T-helper 2 cell treated with Interferon-gamma antibody and Interleukin-4, amounts not matched to agents 100 ng/mL and 5 ng/mL, for 36 hours (primary cell): ENCODE data around the gene ERCC6L2. TPM values are rescaled to one million over a fixed set of nuclear protein-coding genes. Genes with fewer than 3 reads are reported as not detected.

ENCODE experiments used
- intact Hi-C: fragments of 100-400 bp; cut with micrococcal nuclease; formaldehyde crosslinking; loops from one replicate; pipeline ENCODE4 v1.15.1; 2023
- total RNA-seq: library from RNA; stranded (reverse); gene quantifications from 2 replicates; pipeline ENCODE4 v1.2.3, GENCODE V29; 2022

Gene ERCC6L2
- total RNA-seq, 1 donor from 2014 or later, result 32.3 TPM

DNA sequence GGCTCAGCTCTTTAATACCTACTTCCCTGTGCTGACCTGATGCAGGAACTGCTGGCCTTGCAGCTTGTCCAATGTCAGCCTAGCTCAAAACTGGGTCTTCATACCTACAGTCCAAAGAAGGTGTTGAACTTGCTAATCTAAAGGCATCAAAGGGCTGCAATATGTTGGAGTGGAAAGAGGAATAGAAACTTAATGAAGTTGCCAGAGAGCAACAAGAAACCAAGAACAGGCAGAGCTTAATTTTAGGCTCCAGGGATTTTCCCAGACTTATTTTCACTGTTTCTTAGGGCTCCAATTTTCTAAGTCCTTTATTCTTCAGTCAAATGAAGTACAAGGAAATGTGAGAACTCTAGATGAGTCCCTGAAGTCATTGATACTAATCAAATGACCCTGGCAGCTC lies 17.6 kb upstream of the ERCC6L2 start:
- intact Hi-C loops, result loop anchor here (5.0 kb wide), 1 partner anchor 204 kb away; no protein-coding TSS in a partner anchor

DNA sequence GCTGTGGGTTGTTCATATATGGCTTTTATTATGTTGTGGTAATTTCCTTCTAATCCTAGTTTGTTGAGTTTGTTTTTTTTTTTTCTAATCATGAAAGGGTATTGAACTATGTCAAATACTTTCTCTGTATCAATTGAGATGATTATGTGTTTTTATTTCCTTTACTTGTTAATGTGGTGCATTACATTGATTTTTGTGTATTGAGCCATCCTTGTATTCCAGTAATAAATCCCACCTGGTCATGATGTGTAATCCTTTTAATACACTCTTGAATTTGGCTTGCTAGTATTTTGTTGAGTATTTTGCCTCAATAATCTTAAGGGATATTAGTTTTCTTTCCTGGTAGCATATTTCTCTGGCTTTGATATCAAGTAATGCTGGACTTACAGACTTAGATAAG lies 13.1 kb upstream of the ERCC6L2 start:
- intact Hi-C loops, result no loop called here

DNA sequence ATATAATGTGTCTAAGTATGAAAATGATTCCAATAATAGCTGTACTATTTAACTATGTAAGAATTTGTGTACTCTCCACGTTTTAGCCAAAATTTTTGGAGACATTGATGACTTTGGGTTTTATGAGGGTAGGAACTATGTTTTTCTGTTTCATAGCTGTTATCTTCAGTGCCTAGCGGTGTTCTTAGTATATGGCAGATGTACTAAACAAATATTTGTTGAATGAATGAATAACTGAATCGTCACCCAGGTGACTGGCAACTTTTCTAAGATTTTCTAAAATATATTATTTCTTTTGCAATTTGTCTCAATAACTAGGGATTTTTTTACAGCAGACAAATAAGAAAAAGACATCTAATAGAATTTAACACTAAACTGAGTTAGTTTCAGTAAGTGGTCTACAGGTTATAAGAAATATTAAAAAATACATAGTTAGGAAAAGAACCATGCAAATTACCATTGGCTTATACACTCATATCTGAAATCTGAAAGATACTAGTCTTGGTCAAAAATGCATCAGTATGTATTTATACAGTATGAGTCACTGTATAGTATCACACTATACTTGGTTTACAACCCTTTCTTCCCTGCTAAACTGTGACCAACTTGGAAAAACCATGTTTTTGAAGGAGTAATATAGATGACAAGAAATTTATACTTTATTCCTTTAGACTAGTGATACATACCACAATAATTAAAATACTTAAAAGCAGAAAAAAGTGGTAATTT lies 10.5 kb upstream of the ERCC6L2 start:
- intact Hi-C loops, result no loop called here

DNA sequence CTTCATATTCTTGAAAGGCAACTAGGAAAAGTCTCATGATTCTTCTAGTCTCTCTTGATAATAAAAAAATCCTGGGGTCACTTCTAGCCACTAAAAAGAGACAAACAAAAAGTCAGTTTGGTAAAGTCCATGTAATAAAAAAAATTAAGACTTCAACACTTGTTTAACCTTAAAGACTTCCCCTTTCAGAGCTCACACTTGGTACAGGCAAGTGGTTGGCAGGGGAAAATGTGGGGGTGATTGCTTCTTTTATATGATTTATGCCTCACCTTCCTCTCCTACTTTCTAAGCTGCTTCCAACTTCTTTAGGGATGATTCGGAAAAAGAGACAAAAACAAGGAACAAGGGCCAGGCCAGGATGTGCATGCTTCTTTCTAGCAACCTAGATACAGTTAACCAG lies 5.1 kb upstream of the ERCC6L2 start:
- intact Hi-C loops, result no loop called here

DNA sequence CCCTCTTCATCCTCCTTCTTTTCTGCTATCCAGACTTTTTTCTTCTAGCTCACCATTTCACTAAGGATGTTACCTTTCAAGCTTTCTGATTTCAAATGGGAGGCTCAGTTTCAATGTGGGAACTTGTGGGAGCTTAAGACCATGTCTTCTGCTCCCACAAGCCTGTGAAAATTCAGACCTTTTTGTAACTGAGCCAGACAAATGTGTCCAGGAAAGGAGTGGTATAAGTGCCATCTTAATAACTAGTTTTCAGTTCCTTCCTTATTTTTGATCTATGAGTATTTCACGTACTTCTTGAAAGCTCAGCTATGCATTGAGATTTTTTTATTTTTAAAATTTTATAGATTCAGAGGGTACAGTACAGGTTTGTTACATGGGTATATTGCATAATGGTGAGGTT lies 4.6 kb upstream of the ERCC6L2 start:
- intact Hi-C loops, result no loop called here

DNA sequence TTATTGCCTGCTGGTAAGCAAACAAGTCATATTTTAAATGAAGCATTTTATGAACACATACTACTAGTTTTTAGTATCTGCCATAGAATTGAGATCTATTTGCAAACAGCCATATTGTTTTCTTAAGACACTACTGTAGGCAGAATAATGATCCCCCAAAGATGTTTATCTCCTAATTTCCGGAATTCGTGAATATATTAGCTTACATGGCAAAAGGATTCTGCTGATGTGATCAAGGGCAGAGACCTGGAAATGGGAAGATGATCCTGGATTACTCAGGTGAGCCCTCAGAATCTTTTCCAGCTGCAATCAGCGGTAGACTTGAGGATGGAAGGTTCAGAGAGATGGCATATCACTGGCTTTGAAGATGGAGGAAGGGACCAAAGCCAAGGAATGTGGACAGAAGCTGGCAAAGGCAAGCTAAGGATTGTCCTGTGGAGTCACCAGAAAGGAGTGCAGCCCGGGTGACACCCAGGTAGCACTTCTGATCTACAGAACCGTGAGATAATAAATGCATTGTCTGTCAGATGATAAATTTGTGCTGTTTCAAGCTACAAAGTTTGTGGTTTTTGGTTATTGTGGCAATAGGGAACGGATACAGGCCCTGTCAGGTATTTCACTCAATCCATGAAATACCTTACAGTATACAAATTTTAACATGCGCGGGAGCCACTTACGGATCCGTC lies 1.0 kb upstream of the ERCC6L2 start:
- intact Hi-C loops, result loop anchor here (2.0 kb wide), 1 partner anchor 344 kb away; no protein-coding TSS in a partner anchor

DNA sequence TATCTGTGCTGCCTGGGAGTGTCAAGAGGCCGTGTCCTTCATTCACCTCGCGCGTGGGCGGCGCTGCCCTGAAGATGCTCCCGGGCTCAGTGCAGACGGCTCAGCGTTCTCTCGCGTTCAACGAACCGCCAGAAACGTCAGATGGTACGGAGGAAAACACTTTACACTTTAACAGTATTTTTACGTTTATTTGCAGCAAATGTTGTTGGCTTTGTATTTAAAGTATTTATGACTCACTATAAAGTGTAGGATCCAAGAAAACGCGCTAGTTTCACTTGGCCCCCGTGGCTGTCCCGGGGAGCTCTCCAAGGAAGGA lies 544 bp upstream of the ERCC6L2 start:
- intact Hi-C loops, result loop anchor here (1.0 to 5.0 kb wide), 4 partner anchors 23 to 344 kb away; no protein-coding TSS in a partner anchor

DNA sequence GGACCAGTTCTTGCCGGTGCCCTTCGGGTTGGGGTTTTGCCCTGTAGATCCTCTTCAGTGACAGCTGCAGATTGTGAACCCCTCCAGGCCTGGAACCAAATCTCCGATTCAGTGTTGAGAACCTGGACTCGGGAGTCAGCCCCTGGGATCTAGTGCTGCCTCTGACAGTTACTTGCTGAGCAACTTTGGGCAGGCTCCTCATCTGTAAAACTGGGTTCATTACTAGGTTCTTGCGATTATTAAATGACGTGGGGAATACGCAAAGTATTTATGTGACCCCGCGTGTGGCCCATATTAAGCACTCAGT lies 600 bp downstream of the ERCC6L2 start:
- intact Hi-C loops, result loop anchor here (1.0 to 5.0 kb wide), 5 partner anchors 133 to 542 kb away; partner anchors contain the start of gene ZNF367

DNA sequence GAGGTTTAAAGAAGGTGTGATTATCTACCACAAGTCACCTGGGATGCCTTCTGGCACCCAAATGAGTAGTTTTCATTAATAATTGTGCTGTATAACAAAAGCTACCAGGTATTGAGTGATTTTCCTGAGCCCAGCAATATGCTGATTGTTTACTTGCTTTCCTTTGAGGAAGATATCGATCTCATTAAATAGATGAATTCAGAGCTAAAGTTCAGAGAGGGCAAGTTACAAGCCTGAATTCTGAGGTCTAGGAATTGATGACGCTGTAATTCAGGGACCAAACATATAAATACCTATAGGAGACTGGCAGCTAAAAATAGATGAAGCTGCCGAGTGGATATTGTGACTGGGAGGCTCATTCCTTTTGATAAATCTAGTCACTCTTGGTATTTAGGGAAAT lies 1.1 kb downstream of the ERCC6L2 start:
- intact Hi-C loops, result loop anchor here (1.0 to 5.0 kb wide), 5 partner anchors 133 to 542 kb away; partner anchors contain the start of gene ZNF367

DNA sequence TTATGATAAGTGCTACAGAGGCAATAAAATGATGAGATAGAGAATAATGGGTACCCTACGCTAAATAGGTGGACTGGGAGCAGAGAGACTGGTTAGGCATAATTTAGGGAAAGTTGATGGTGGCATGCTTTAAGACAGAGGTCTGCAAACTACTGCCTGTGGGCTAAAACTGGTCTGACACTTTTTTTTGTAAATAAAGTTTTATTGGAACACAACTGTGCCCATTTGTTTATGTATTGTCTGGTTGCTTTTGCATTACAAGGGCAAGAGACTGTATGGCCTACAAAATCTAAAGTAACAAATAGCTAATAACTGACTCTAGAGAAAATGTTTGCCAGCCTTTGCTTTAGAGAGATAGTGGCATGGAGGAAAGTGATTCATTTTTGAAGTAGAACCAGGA lies 2.5 kb downstream of the ERCC6L2 start:
- intact Hi-C loops, result loop anchor here (5.0 kb wide), 1 partner anchor 274 kb away; no protein-coding TSS in a partner anchor

DNA sequence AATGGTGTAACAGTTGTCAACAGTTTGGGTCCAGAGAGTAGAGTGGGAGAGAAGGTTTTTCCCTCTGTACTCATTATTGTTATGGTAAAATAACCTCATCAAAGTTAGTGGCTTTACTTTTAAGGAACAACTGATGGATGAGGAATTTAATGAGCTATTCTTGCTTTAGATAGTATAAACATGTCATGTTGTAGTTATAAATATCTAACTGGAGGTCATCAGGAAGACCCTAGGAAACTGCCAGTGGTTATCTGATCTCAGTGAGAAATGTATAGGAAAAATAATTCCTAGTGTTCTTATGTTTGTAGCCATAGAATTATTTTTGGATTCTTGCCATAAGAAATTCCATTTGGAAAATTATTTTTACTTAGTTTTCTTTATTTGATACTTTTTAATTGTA lies 4.1 kb downstream of the ERCC6L2 start:
- intact Hi-C loops, result loop anchor here (5.0 kb wide), 1 partner anchor 273 kb away; no protein-coding TSS in a partner anchor

DNA sequence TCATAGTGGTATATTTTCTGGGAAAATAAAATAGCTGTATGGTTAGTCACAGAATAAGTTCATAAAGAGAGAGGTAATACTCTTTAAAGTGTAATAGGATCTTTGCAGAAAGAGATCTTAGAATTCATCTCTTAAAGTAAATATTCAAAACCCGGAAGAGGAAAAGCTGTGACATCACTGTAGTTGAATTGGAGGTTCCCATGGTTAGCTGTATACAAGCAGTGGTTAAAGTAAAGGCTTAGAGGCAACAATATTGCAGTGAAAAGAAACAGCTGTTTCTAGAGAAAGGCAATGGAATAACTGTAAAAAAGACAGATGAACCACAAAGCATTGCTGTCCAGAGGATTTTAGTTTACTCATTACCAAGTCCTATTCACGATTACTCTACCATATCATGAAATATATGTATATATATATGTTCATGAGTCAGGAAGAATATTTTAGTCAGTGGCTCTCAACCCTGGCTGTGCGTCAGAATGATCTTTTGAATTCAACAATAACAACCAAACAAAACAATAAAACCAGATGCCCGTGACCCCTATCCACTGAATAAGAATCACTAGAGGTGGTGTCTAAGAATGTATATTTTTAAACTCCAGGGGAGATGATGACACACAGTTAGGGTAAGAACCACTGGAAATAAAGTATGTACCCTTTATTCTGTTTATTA lies 4.7 kb downstream of the ERCC6L2 start:
- intact Hi-C loops, result no loop called here

DNA sequence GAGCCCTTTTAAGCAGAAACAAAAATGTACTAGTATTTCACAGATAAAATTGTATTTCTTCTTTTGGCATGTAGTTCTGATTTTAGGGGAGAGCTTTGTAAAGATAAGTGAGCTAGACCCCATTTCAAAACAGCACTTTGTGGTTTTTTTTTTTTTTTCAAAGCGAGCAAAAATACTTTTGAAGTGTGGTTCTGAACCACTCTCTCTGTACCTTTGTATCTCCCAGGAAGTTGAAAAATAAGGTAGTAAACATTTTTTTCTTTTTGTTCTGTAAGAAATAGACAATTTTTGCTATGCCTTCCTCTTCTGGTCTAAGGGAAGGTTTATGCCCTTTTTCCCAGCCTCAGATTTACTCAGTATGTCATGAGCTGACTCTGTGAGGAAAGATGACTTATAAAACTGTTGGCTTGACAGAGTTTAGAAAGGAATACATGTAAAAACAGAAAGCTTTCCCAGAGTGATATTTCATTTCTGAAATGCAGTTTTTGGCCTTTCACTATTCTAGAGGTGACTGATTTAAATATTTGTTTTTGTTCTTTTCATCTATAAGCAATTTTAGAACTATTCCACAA lies 12.5 kb downstream of the ERCC6L2 start:
- intact Hi-C loops, result no loop called here

DNA sequence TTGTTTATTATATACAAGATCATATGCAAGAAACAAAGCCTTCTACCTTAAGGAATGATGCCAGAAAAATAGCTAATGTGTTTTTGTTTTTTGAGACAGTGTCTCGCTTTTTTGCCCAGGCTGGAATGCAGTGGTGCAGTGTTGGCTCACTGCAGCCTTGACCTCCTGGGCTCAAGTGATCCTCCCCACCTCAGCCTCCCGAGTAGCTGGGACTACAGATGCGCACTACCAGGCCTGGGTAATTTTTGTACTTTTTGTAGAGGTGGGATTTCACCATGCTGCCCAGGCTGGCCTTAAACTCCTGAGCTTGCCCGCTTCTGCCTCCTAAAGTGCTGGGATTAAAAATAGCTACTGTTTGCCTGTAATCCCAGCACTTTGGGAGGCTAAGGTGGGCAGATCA lies 15.1 kb downstream of the ERCC6L2 start:
- intact Hi-C loops, result no loop called here

DNA sequence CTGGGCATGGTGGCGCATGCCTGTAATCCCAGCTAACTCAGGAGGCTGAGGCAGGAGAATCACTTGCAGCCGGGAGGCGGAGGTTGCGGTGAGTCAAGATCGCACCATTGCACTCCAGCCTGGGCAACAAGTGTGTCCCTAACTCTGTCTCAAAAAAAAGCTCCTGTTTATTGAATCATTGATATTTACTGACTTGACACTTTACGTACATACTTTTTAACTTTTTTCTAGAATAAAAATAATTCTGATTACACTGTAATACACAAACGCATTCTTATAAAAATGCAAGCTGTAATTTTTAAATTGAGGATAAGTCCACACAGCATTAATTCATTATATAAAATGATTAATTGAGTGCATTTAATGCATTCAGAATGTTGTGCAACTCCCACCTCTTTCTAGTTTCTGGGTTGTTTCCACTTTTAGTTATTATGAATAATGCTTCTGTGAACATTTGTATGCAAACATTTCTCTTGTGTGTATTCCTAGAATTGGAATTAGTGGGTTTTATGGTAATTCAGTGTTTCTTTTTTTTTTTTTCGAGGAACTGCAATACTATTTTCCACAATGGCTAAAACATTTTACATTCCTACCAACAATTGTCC lies 15.7 kb downstream of the ERCC6L2 start:
- intact Hi-C loops, result no loop called here

DNA sequence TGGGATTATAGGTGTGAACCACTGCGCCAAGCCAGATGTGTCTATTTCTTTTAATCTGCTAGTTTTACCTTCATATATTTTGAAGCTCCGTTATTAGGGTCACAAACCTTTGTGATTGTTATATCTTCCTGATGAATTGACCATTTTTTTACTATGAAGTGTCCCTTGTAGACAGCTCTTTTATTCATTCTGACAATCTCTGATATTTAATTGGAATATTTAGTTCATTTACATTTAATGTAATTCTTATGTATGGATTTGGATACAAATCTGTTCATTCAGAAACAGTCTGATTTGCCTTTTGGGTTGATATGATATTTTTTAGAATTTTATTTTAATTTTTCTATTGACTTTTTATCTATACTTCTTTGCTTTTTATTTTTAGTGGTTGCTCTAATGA lies 17.2 kb downstream of the ERCC6L2 start:
- intact Hi-C loops, result no loop called here

DNA sequence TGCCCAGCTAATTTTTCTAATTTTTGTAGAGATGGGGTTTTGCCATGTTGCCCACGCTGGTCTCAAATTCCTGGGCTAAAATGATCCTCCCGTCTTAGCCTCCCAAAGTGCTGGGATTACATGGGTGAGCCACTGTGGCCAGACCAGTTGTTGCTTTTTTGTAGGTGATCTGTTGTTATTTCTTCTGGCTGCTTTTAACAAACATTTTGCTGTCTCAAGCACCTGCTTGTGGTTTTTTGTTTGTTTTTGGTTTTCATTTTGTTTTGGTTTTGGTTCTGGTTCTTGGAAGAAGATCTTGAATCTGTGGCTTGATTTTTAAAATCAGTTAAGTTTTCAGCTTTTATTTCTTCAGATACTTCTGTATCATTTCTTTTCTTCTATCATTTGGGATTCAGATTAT lies 21.1 kb downstream of the ERCC6L2 start:
- intact Hi-C loops, result no loop called here

DNA sequence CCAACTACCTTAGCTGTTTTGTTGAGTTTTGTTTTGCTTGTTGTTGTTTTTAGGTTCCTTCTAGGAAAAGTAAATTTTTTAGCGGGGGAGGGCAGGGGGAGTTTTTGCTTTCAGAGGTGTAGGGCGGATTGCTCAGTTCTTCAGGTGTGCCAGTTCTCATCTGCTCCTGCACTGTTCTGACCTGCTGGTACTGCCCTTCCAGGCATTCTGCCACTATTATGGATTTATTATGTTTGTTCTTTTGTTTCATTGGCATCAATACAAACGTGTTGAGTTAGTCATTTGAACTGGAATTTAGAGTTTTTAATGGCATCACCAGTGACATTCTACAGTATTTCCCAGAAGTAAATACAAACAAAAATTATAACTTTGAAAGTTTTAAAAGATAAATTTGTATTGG lies 26.0 kb downstream of the ERCC6L2 start:
- intact Hi-C loops, result no loop called here

DNA sequence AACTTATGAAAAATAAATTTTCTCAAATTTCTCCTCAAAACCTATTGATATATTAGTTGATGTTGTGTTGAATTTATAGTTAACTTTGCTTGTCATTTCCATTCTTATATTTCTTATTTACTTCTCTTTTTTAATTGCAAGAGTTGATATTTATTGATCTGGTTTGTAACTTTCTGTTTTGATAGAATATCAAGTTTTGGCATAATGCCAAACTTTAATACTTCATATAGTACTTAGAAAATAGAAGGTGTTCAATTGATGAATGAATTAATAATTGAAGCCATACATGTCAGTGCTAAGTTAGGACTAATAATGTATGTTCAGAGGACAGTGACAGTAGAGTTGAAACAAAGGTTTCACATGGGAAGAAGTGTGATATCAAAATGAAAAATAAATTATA lies 27.9 kb downstream of the ERCC6L2 start:
- intact Hi-C loops, result no loop called here

DNA sequence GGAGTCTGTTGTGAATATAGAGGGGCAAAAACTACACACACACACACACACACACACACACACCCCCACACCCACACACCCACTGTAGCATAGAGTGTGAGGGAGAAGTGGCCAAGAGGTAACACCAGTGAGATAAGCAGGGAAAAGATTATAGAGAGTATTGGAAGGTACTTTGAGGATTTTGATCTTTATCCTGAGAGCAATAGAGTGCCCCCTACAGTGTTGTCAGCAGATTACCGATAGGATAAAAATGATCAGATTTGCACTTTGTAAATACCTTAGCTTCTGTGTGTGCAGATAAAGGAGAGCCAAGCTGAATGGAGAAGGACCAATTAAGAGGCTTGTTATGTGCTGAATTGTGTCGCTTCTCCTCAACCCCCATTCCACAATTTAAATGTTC lies 32.3 kb downstream of the ERCC6L2 start:
- intact Hi-C loops, result no loop called here

DNA sequence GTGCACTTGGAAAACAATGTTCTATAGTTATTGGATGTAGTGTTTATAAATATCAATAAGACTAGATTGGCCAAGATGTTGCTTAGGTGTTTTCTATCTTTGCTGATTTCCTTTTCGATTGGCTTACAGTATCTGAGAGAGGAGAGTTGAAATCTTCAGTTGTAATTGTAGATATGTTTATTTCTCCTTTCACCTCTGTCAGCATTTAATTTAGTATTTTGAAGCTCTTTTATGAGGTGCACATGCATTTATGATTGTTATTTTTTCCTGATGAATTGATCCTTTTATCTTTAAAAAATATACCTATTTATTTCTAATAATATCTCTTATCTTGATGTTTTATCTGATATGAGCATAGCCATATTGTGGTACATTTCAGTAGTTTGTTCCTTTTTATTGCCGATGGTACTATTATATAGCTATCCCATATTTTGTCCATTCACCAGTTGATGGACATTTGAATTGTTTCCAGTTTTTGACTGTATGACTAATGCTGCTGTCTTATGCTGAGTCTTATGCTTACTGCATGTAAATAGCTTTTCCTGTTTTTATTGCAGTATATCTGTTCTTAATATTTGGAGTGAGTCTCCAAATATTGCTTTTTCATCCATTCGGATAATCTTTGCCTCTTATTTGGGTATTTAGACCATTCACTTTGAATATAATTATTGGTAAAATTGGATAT lies 34.7 kb downstream of the ERCC6L2 start:
- intact Hi-C loops, result no loop called here
